ENCODE results near the gene COQ10B.

The COQ10B gene

GRCh38 chr2:197454923-197455322 is 1.6 kb downstream of the COQ10B start:
- Histone ChIP-seq H3K36me3 (ENCODE audit: control insufficient read depth, insufficient read depth, low read length) (no peaks in the 10 kb centered on the region), H2AK5ac (ENCODE audit: low read length) (no peak overlapping the region), H3K27ac (ENCODE audit: low read depth, low read length) (no peak overlapping the region), H4K5ac (ENCODE audit: low read length) (no peak overlapping the region), H3K4me2 (ENCODE audit: low read length) (peak overlapping the region; percentile 10), H2BK15ac (replicated peaks; ENCODE audit: low read depth) (no peak overlapping the region), H3K79me2 (ENCODE audit: control insufficient read depth, insufficient read depth, low read length) (peaks cover 27% of the 10 kb centered on the region), H3K79me1 (ENCODE audit: low read length) (peaks cover 2% of the 10 kb centered on the region), H3K27me3 (ENCODE audit: insufficient read depth, low read length, poor library complexity) (no peaks in the 10 kb centered on the region), H3K4ac (ENCODE audit: low read depth, low read length) (no peak overlapping the region), H3K23ac (ENCODE audit: low read length) (no peak overlapping the region), H3K4me3 (ENCODE audit: low read length) (no peak overlapping the region), H3K4me1 (ENCODE audit: control insufficient read depth, low read depth, low read length) (peaks cover 2% of the 10 kb centered on the region), H4K8ac (ENCODE audit: low read depth, low read length) (no peak overlapping the region), H3K56ac (ENCODE audit: low read length) (no peak overlapping the region), H2BK5ac (ENCODE audit: low read length) (no peak overlapping the region), H3K9ac (ENCODE audit: low read length) (peak overlapping the region; percentile 46), H2BK120ac (ENCODE audit: low read depth, low read length) (no peak overlapping the region), H3K18ac (ENCODE audit: low read length) (no peak overlapping the region)
- no peak for DNase-seq
- WGBS (ENCODE audit: extremely low coverage, insufficient coverage, low lambda C conversion rate), result no CpG with 5 or more reads among the region's 2 CpGs

DNA sequence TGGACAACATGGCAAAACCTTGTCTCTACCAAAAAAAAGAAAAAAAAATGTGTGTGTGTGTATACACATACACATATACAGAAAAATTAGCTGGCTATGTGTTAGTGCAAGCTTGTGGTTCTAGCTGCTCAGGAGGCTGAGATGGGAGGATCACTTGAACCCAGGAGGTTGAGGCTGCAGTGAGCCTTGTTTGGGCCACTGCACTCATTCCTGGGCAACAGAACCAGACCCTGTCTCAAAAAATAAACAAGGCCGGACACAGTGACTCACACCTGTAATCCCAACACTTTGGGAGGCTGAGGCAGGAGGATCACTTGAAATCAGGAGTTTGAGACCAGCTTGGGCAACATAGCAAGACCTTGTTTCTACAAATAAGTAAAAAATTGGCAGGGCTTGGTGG is 2.1 kb downstream of the COQ10B start:
- no peak overlapping the region for H3K56ac ChIP-seq (ENCODE audit: low read length)
- no peak overlapping the region for H3K4me3 ChIP-seq (ENCODE audit: low read length)
- peaks cover 2% of the 10 kb centered on the region for H3K4me1 ChIP-seq (ENCODE audit: control insufficient read depth, low read depth, low read length)
- H3K79me1 ChIP-seq (ENCODE audit: low read length), result peaks cover 2% of the 10 kb centered on the region
- H2BK120ac ChIP-seq (ENCODE audit: low read depth, low read length), result no peak overlapping the region
- H3K18ac ChIP-seq (ENCODE audit: low read length), result no peak overlapping the region
- peaks cover 27% of the 10 kb centered on the region for H3K79me2 ChIP-seq (ENCODE audit: control insufficient read depth, insufficient read depth, low read length)
- no peak overlapping the region for H3K4ac ChIP-seq (ENCODE audit: low read depth, low read length)
- no peaks in the 10 kb centered on the region for H3K27me3 ChIP-seq (ENCODE audit: insufficient read depth, low read length, poor library complexity)
- DNase-seq, result no peak
- WGBS (ENCODE audit: extremely low coverage, insufficient coverage, low lambda C conversion rate), result no CpG with 5 or more reads among the region's 1 CpG
- H3K36me3 ChIP-seq (ENCODE audit: control insufficient read depth, insufficient read depth, low read length), result no peaks in the 10 kb centered on the region
- H3K27ac ChIP-seq (ENCODE audit: low read depth, low read length), result no peak overlapping the region
- H3K23ac ChIP-seq (ENCODE audit: low read length), result no peak overlapping the region
- H2BK15ac ChIP-seq (replicated peaks; ENCODE audit: low read depth), result no peak overlapping the region
- no peak overlapping the region for H3K9ac ChIP-seq (ENCODE audit: low read length)
- H2AK5ac ChIP-seq (ENCODE audit: low read length), result no peak overlapping the region
- H4K8ac ChIP-seq (ENCODE audit: low read depth, low read length), result no peak overlapping the region
- no peak overlapping the region for H2BK5ac ChIP-seq (ENCODE audit: low read length)
- H3K4me2 ChIP-seq (ENCODE audit: low read length), result no peak overlapping the region
- H4K5ac ChIP-seq (ENCODE audit: low read length), result no peak overlapping the region

- Histone ChIP-seq H4K8ac (ENCODE audit: low read depth, low read length) (no peak overlapping the region), H3K27me3 (ENCODE audit: insufficient read depth, low read length, poor library complexity) (no peaks in the 10 kb centered on the region), H3K27ac (ENCODE audit: low read depth, low read length) (no peak overlapping the region), H3K18ac (ENCODE audit: low read length) (no peak overlapping the region), H2BK15ac (replicated peaks; ENCODE audit: low read depth) (no peak overlapping the region), H3K79me1 (ENCODE audit: low read length) (no peaks in the 10 kb centered on the region), H2BK120ac (ENCODE audit: low read depth, low read length) (no peak overlapping the region), H3K36me3 (ENCODE audit: control insufficient read depth, insufficient read depth, low read length) (no peaks in the 10 kb centered on the region), H2AK5ac (ENCODE audit: low read length) (no peak overlapping the region), H3K4ac (ENCODE audit: low read depth, low read length) (no peak overlapping the region), H4K5ac (ENCODE audit: low read length) (no peak overlapping the region), H2BK5ac (ENCODE audit: low read length) (no peak overlapping the region), H3K4me1 (ENCODE audit: control insufficient read depth, low read depth, low read length) (no peaks in the 10 kb centered on the region), H3K9ac (ENCODE audit: low read length) (no peak overlapping the region), H3K23ac (ENCODE audit: low read length) (no peak overlapping the region), H3K79me2 (ENCODE audit: control insufficient read depth, insufficient read depth, low read length) (peaks cover 16% of the 10 kb centered on the region), H3K56ac (ENCODE audit: low read length) (no peak overlapping the region), H3K4me2 (ENCODE audit: low read length) (no peak overlapping the region), H3K4me3 (ENCODE audit: low read length) (no peak overlapping the region)
- DNase-seq, result no peak
- WGBS (ENCODE audit: extremely low coverage, insufficient coverage, low lambda C conversion rate), result no CpG with 5 or more reads among the region's 4 CpGs
Observed at GRCh38 chr2:197460649-197461048, 7.3 kb downstream of the COQ10B start.

DNA sequence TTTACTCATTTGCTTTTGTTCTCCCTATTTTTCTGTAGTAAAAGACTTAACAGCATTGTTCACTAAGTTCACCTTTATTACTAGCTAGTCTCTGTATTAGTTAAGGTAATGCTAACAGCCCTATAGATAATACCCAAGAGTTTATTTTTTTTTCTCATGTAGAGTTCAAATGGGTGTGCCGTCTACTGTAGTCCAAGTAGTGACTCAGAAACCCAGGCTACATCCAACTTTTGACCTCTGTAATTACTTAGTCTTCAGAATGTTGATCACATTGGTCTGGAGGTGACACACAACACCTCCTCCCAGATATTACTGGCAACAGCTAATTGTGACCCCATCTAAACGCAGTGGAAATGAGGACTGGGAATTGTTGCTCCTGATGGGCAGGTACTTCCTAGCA is 7.7 kb downstream of the COQ10B start:
- H3K27me3 ChIP-seq (ENCODE audit: insufficient read depth, low read length, poor library complexity), result no peaks in the 10 kb centered on the region
- no peaks in the 10 kb centered on the region for H3K79me1 ChIP-seq (ENCODE audit: low read length)
- WGBS (ENCODE audit: extremely low coverage, insufficient coverage, low lambda C conversion rate), result no CpG with 5 or more reads among the region's 2 CpGs
- no peak overlapping the region for H3K27ac ChIP-seq (ENCODE audit: low read depth, low read length)
- H3K4me1 ChIP-seq (ENCODE audit: control insufficient read depth, low read depth, low read length), result no peaks in the 10 kb centered on the region
- H2BK120ac ChIP-seq (ENCODE audit: low read depth, low read length), result no peak overlapping the region
- H3K4ac ChIP-seq (ENCODE audit: low read depth, low read length), result no peak overlapping the region
- H4K5ac ChIP-seq (ENCODE audit: low read length), result no peak overlapping the region
- no peak overlapping the region for H2BK15ac ChIP-seq (replicated peaks; ENCODE audit: low read depth)
- no peaks in the 10 kb centered on the region for H3K36me3 ChIP-seq (ENCODE audit: control insufficient read depth, insufficient read depth, low read length)
- no peak overlapping the region for H3K4me3 ChIP-seq (ENCODE audit: low read length)
- peaks cover 12% of the 10 kb centered on the region for H3K79me2 ChIP-seq (ENCODE audit: control insufficient read depth, insufficient read depth, low read length)
- H2AK5ac ChIP-seq (ENCODE audit: low read length), result no peak overlapping the region
- no peak overlapping the region for H2BK5ac ChIP-seq (ENCODE audit: low read length)
- no peak overlapping the region for H3K23ac ChIP-seq (ENCODE audit: low read length)
- no peak overlapping the region for H3K9ac ChIP-seq (ENCODE audit: low read length)
- no peak for DNase-seq
- H4K8ac ChIP-seq (ENCODE audit: low read depth, low read length), result no peak overlapping the region
- no peak overlapping the region for H3K18ac ChIP-seq (ENCODE audit: low read length)
- H3K56ac ChIP-seq (ENCODE audit: low read length), result no peak overlapping the region
- no peak overlapping the region for H3K4me2 ChIP-seq (ENCODE audit: low read length)

- H2AK5ac ChIP-seq (ENCODE audit: low read length), result no peak overlapping the region
- H3K23ac ChIP-seq (ENCODE audit: low read length), result no peak overlapping the region
- H3K27me3 ChIP-seq (ENCODE audit: insufficient read depth, low read length, poor library complexity), result no peaks in the 10 kb centered on the region
- H4K8ac ChIP-seq (ENCODE audit: low read depth, low read length), result no peak overlapping the region
- no peak overlapping the region for H4K5ac ChIP-seq (ENCODE audit: low read length)
- no peak overlapping the region for H2BK5ac ChIP-seq (ENCODE audit: low read length)
- no peak overlapping the region for H3K4ac ChIP-seq (ENCODE audit: low read depth, low read length)
- H3K36me3 ChIP-seq (ENCODE audit: control insufficient read depth, insufficient read depth, low read length), result no peaks in the 10 kb centered on the region
- no peak overlapping the region for H3K4me2 ChIP-seq (ENCODE audit: low read length)
- no peak overlapping the region for H2BK15ac ChIP-seq (replicated peaks; ENCODE audit: low read depth)
- WGBS (ENCODE audit: extremely low coverage, insufficient coverage, low lambda C conversion rate), result no CpG with 5 or more reads among the region's 1 CpG
- H3K9ac ChIP-seq (ENCODE audit: low read length), result no peak overlapping the region
- no peaks in the 10 kb centered on the region for H3K79me1 ChIP-seq (ENCODE audit: low read length)
- H2BK120ac ChIP-seq (ENCODE audit: low read depth, low read length), result no peak overlapping the region
- H3K4me1 ChIP-seq (ENCODE audit: control insufficient read depth, low read depth, low read length), result no peaks in the 10 kb centered on the region
- H3K27ac ChIP-seq (ENCODE audit: low read depth, low read length), result no peak overlapping the region
- H3K18ac ChIP-seq (ENCODE audit: low read length), result no peak overlapping the region
- H3K79me2 ChIP-seq (ENCODE audit: control insufficient read depth, insufficient read depth, low read length), result peaks cover 1% of the 10 kb centered on the region
- no peak overlapping the region for H3K4me3 ChIP-seq (ENCODE audit: low read length)
- no peak for DNase-seq
- no peak overlapping the region for H3K56ac ChIP-seq (ENCODE audit: low read length)
Observed at GRCh38 chr2:197464175-197464574, 10.8 kb downstream of the COQ10B start.

DNA sequence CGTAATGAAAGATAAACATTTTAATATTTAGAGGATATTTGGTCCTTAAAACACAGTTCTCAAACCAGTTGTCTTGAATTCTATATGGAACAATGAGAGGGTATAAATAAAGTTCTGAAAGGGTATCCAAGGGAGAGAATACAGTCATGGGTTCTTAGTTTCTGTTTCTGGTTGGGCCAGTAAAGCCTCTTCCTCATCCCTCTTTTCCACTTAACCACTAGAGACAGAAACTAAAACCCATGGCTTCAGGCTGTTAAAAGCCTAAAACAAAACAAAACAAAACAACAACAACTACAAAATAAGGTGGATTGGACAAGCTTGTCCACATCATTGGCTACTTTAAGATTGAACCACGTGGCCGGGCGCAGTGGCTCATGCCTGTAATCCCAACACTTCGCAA is 18.8 kb downstream of the COQ10B start:
- no peak overlapping the region for H3K23ac ChIP-seq (ENCODE audit: low read length)
- no peaks in the 10 kb centered on the region for H3K79me1 ChIP-seq (ENCODE audit: low read length)
- H3K27ac ChIP-seq (ENCODE audit: low read depth, low read length), result no peak overlapping the region
- H3K4ac ChIP-seq (ENCODE audit: low read depth, low read length), result no peak overlapping the region
- no peak overlapping the region for H4K8ac ChIP-seq (ENCODE audit: low read depth, low read length)
- H3K4me2 ChIP-seq (ENCODE audit: low read length), result no peak overlapping the region
- no peak overlapping the region for H3K4me3 ChIP-seq (ENCODE audit: low read length)
- H3K56ac ChIP-seq (ENCODE audit: low read length), result no peak overlapping the region
- no peaks in the 10 kb centered on the region for H3K4me1 ChIP-seq (ENCODE audit: control insufficient read depth, low read depth, low read length)
- no peak overlapping the region for H4K5ac ChIP-seq (ENCODE audit: low read length)
- no peak overlapping the region for H2BK15ac ChIP-seq (replicated peaks; ENCODE audit: low read depth)
- no peak overlapping the region for H2BK5ac ChIP-seq (ENCODE audit: low read length)
- H3K9ac ChIP-seq (ENCODE audit: low read length), result no peak overlapping the region
- H3K36me3 ChIP-seq (ENCODE audit: control insufficient read depth, insufficient read depth, low read length), result no peaks in the 10 kb centered on the region
- 100% methylated on average over 1 of the region's 5 CpGs for WGBS (ENCODE audit: extremely low coverage, insufficient coverage, low lambda C conversion rate)
- no peaks in the 10 kb centered on the region for H3K27me3 ChIP-seq (ENCODE audit: insufficient read depth, low read length, poor library complexity)
- H3K18ac ChIP-seq (ENCODE audit: low read length), result no peak overlapping the region
- H2AK5ac ChIP-seq (ENCODE audit: low read length), result no peak overlapping the region
- DNase-seq, result no peak
- no peaks in the 10 kb centered on the region for H3K79me2 ChIP-seq (ENCODE audit: control insufficient read depth, insufficient read depth, low read length)
- no peak overlapping the region for H2BK120ac ChIP-seq (ENCODE audit: low read depth, low read length)

All from mesendoderm (in vitro differentiated cells).